Liver (tissue), 9 donors: Measurements from ENCODE around the gene CCNI2. TPM values are rescaled to one million over a fixed set of nuclear protein-coding genes. Genes with fewer than 3 reads are reported as not detected.

Source experiments
- DNase-seq: peaks from one replicate; pipeline ENCODE4 v3.0.0-alpha.2; 2017; ENCODE audit warnings: low spot score
- H3K27ac ChIP-seq, 2 donors: one replicate each; pipeline ENCODE4 v1.7.0; 2013; ENCODE audit warnings: inconsistent platforms in 2 of 2, low read length in 2 of 2, control low read depth in 1 of 2, low read depth in 1 of 2, mild to moderate bottlenecking in 1 of 2
- H3K27me3 ChIP-seq, 4 donors: one replicate each; pipeline versions ENCODE4 v1.6.1 to v1.7.0; 2013; ENCODE audit warnings: low read length in 3 of 4, inconsistent platforms in 1 of 4, mild to moderate bottlenecking in 1 of 4, moderate library complexity in 1 of 4; ENCODE audit not compliant: control insufficient read depth in 4 of 4, insufficient read depth in 4 of 4
- H3K36me3 ChIP-seq, 4 donors: one replicate each; pipeline versions ENCODE4 v1.6.1 to v1.7.0; 2013; ENCODE audit warnings: low read length in 3 of 4, mild to moderate bottlenecking in 3 of 4, low read depth in 1 of 4, moderate library complexity in 1 of 4; ENCODE audit not compliant: control insufficient read depth in 4 of 4, insufficient read depth in 3 of 4
- H3K4me1 ChIP-seq, 4 donors: one replicate each; pipeline versions ENCODE4 v1.6.1 to v1.7.0; 2013; ENCODE audit warnings: low read length in 3 of 4, mild to moderate bottlenecking in 3 of 4, moderate library complexity in 1 of 4; ENCODE audit not compliant: control insufficient read depth in 4 of 4, insufficient read depth in 4 of 4
- H3K4me3 ChIP-seq, 3 donors: one replicate each; pipeline versions ENCODE4 v1.6.1 to v1.7.0; 2013; ENCODE audit warnings: low read length in 3 of 3, control low read depth in 1 of 3, low read depth in 1 of 3, mild to moderate bottlenecking in 1 of 3
- H3K9ac ChIP-seq, 2 donors: one replicate each; pipeline ENCODE4 v1.7.0; 2013; ENCODE audit warnings: low read length in 2 of 2, mild to moderate bottlenecking in 2 of 2, moderate library complexity in 2 of 2, control low read depth in 1 of 2, low read depth in 1 of 2
- H3K9me3 ChIP-seq, 4 donors: one replicate each; pipeline versions ENCODE4 v1.6.1 to v1.7.0; 2013; ENCODE audit warnings: low read length in 3 of 4; ENCODE audit not compliant: control insufficient read depth in 4 of 4
- EGR1 ChIP-seq, 2 donors: IDR thresholded peaks; 2 replicates each; pipeline ENCODE4 v1.6.1; 2016 to 2018; ENCODE audit warnings: antibody characterized with exemption in 2 of 2, low read depth in 2 of 2
- FOXA1 ChIP-seq: IDR thresholded peaks from 2 replicates; pipeline ENCODE4 v1.6.1; 2016; ENCODE audit warnings: antibody characterized with exemption
- FOXA2 ChIP-seq: IDR thresholded peaks from 2 replicates; pipeline ENCODE4 v1.6.1; 2016; ENCODE audit warnings: antibody characterized with exemption
- GABPA ChIP-seq, 2 donors: IDR thresholded peaks in 1 of 2; conservative IDR thresholded peaks in 1 of 2; 2 replicates each; pipeline ENCODE4 v1.6.1; 2016; ENCODE audit warnings: antibody characterized with exemption in 2 of 2, mild to moderate bottlenecking in 1 of 2, moderate library complexity in 1 of 2
- HNF4A ChIP-seq, 2 donors: conservative IDR thresholded peaks; 2 replicates each; pipeline ENCODE4 v1.6.1; 2016; ENCODE audit warnings: antibody characterized with exemption in 2 of 2, mild to moderate bottlenecking in 2 of 2
- JUND ChIP-seq, 2 donors: IDR thresholded peaks; 2 replicates each; pipeline ENCODE4 v1.6.1; 2016; ENCODE audit warnings: antibody characterized with exemption in 2 of 2
- NR2F2 ChIP-seq: IDR thresholded peaks from 2 replicates; pipeline ENCODE4 v1.6.1; 2016; ENCODE audit warnings: antibody characterized with exemption
- RAD21 ChIP-seq, 2 donors: IDR thresholded peaks; 2 replicates each; pipeline ENCODE4 v1.6.1; 2016; ENCODE audit warnings: antibody characterized with exemption in 2 of 2, mild to moderate bottlenecking in 2 of 2
- RXRA ChIP-seq, 2 donors: IDR thresholded peaks; 2 replicates each; pipeline ENCODE4 v1.6.1; 2017 to 2018; ENCODE audit warnings: antibody characterized with exemption in 2 of 2, mild to moderate bottlenecking in 1 of 2
- SP1 ChIP-seq: IDR thresholded peaks from 2 replicates; pipeline ENCODE4 v1.6.1; 2018; ENCODE audit warnings: antibody characterized with exemption, mild to moderate bottlenecking
- TAF1 ChIP-seq: conservative IDR thresholded peaks from 2 replicates; pipeline ENCODE4 v1.6.1; 2016; ENCODE audit warnings: antibody characterized with exemption, mild to moderate bottlenecking
- WGBS: extraction: QIAGEN DNeasy Blood & Tissue Kit; methylation state at CpG from one replicate; pipeline ENCODE4 v1.1.7; 2013; 5-methylcytosine and 5-hydroxymethylcytosine counted together
- polyA plus RNA-seq, 2 donors: library from polyadenylated mRNA; stranded (reverse) in 1 of 2; unstranded in 1 of 2; fragments of 200-250 nt in 1 of 2; fragments of >200 nt in 1 of 2; fragmentation: Nextera tagmentation in 1 of 2; extraction: Ambion mirVana in 1 of 2; gene quantifications; one replicate each; pipeline versions ENCODE4 v1.2.1 to v1.2.3, GENCODE V29; 2013 to 2015
- total RNA-seq, 2 donors: library from RNA; depleted of rRNA; stranded (reverse); fragments of >200 nt; gene quantifications; one replicate each; pipeline ENCODE4 v1.2.3, GENCODE V29; 2014
- TF ChIP-seq, protein P1 (sequence below): IDR thresholded peaks from 2 replicates; pipeline ENCODE4 v1.6.1; 2016; ENCODE audit warnings: antibody characterized with exemption
- TF ChIP-seq, protein P2 (sequence below): IDR thresholded peaks from 2 replicates; pipeline ENCODE4 v1.6.1; 2016; ENCODE audit warnings: antibody characterized with exemption
- TF ChIP-seq, protein P3 (sequence below): fragments of 150-350 bp; IDR thresholded peaks from 2 replicates; pipeline ENCODE4 v1.5.1; 2017; ENCODE audit warnings: improper control_type of control experiment, low read depth, low read length; ENCODE audit not compliant: missing input control
- donor health status: healthy.
- donor health status: healthy.
- donor health status: healthy.
- donor health status: healthy.
- donor health status: healthy.

Gene CCNI2
- total and polyA plus RNA-seq, 4 donors = 0.02 to 0.57 (median 0.11) TPM

GRCh38 chr5:132765311-132766019, 18.2 kb downstream of the CCNI2 start:
- no peaks in the 10 kb centered on the region for H3K27me3 ChIP-seq
- H3K9me3 ChIP-seq = no peaks in the 10 kb centered on the region
- no peak overlapping the region for H3K9ac ChIP-seq
- H3K27ac ChIP-seq = no peak overlapping the region
- no peak for TF ChIP-seq HNF4A (conservative IDR thresholded peaks at IDR 0.05)
- TF ChIP-seq, protein P1, sequence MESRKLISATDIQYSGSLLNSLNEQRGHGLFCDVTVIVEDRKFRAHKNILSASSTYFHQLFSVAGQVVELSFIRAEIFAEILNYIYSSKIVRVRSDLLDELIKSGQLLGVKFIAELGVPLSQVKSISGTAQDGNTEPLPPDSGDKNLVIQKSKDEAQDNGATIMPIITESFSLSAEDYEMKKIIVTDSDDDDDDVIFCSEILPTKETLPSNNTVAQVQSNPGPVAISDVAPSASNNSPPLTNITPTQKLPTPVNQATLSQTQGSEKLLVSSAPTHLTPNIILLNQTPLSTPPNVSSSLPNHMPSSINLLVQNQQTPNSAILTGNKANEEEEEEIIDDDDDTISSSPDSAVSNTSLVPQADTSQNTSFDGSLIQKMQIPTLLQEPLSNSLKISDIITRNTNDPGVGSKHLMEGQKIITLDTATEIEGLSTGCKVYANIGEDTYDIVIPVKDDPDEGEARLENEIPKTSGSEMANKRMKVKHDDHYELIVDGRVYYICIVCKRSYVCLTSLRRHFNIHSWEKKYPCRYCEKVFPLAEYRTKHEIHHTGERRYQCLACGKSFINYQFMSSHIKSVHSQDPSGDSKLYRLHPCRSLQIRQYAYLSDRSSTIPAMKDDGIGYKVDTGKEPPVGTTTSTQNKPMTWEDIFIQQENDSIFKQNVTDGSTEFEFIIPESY = no peak
- TF ChIP-seq, protein P2, sequence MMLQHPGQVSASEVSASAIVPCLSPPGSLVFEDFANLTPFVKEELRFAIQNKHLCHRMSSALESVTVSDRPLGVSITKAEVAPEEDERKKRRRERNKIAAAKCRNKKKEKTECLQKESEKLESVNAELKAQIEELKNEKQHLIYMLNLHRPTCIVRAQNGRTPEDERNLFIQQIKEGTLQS = no peak
- no peak for TF ChIP-seq TAF1
- no peak for TF ChIP-seq NR2F2
- TF ChIP-seq FOXA1 = no peak
- H3K4me1 ChIP-seq = no peaks in the 10 kb centered on the region
- DNase-seq = no peak
- H3K4me3 ChIP-seq = no peak overlapping the region
- H3K36me3 ChIP-seq = peaks cover 0 to 37% (median 6%) of the 10 kb centered on the region in 4 donors
- WGBS = 92% methylated on average over 12 of the region's 12 CpGs

GRCh38 chr5:132766020-132766805, 19.0 kb downstream of the CCNI2 start:
- Histone ChIP-seq H3K36me3 (peaks cover 0 to 30% (median 5%) of the 10 kb centered on the region in 4 donors), H3K9ac (no peak overlapping the region), H3K27ac (no peak overlapping the region), H3K4me1 (no peaks in the 10 kb centered on the region), H3K4me3 (no peak overlapping the region), H3K9me3 (no peaks in the 10 kb centered on the region), H3K27me3 (no peaks in the 10 kb centered on the region)
- no peak for DNase-seq
- 95% methylated on average over 14 of the region's 14 CpGs for WGBS
- TF ChIP-seq NR2F2 (no peak), EGR1 (IDR thresholded peaks at IDR 0.05; ENCODE audit: low read depth in 2 of 2) (no peak), RXRA (IDR thresholded peaks at IDR 0.05) (no peak), JUND (IDR thresholded peaks at IDR 0.05) (no peak)
- TF ChIP-seq, protein P2 = no peak

GRCh38 chr5:132766806-132767055, 19.5 kb downstream of the CCNI2 start:
- Histone ChIP-seq H3K27ac (no peak overlapping the region), H3K9ac (no peak overlapping the region), H3K4me3 (no peak overlapping the region), H3K36me3 (peaks cover 0 to 26% (median 3%) of the 10 kb centered on the region in 4 donors), H3K27me3 (no peaks in the 10 kb centered on the region), H3K9me3 (no peaks in the 10 kb centered on the region), H3K4me1 (no peaks in the 10 kb centered on the region)
- TF ChIP-seq SP1 = no peak
- TF ChIP-seq, protein P3, sequence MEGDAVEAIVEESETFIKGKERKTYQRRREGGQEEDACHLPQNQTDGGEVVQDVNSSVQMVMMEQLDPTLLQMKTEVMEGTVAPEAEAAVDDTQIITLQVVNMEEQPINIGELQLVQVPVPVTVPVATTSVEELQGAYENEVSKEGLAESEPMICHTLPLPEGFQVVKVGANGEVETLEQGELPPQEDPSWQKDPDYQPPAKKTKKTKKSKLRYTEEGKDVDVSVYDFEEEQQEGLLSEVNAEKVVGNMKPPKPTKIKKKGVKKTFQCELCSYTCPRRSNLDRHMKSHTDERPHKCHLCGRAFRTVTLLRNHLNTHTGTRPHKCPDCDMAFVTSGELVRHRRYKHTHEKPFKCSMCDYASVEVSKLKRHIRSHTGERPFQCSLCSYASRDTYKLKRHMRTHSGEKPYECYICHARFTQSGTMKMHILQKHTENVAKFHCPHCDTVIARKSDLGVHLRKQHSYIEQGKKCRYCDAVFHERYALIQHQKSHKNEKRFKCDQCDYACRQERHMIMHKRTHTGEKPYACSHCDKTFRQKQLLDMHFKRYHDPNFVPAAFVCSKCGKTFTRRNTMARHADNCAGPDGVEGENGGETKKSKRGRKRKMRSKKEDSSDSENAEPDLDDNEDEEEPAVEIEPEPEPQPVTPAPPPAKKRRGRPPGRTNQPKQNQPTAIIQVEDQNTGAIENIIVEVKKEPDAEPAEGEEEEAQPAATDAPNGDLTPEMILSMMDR = no peak
- no peak for TF ChIP-seq EGR1 (IDR thresholded peaks at IDR 0.05; ENCODE audit: low read depth in 2 of 2)
- TF ChIP-seq, protein P2 = no peak
- no peak for TF ChIP-seq GABPA (IDR thresholded peaks at IDR 0.05 in 1 of 2, conservative IDR thresholded peaks at IDR 0.05 in 1 of 2)
- TF ChIP-seq RAD21 (IDR thresholded peaks at IDR 0.05) = no peak
- no peak for TF ChIP-seq FOXA2
- WGBS = 100% methylated on average over 1 of the region's 1 CpG
- DNase-seq = no peak
